ENCODE measurements around the gene CNTRL. TPM values are rescaled to one million over a fixed set of nuclear protein-coding genes. Genes with fewer than 3 reads are reported as not detected.

The CNTRL gene
- polyA plus RNA-seq, 1 donor from 2014 or later = 16.0 TPM

GRCh38 chr9:121121582-121122087 is 46.9 kb downstream of the CNTRL start:
- Histone ChIP-seq H3K9me2 (ENCODE audit: insufficient read depth, low read length) (no peaks in the 10 kb centered on the region), H3K4me2 (ENCODE audit: low read length) (no peak overlapping the region), H3K9ac (ENCODE audit: low read length) (no peak overlapping the region), H3K4me3 (ENCODE audit: low read length) (peak overlapping the region; percentile 43), H4K20me1 (ENCODE audit: insufficient read depth) (no peaks in the 10 kb centered on the region), H3K27me3 (ENCODE audit: insufficient read depth, low read depth, low read length) (no peaks in the 10 kb centered on the region), H2AFZ (ENCODE audit: low read depth, low read length) (no peak overlapping the region), H3K79me2 (replicated peaks; ENCODE audit: insufficient read depth, low read length) (no peaks in the 10 kb centered on the region), H3K36me3 (ENCODE audit: insufficient read depth, low read length) (no peaks in the 10 kb centered on the region), H3K27ac (ENCODE audit: low read length) (no peak overlapping the region), H3K9me3 (ENCODE audit: low read length) (no peaks in the 10 kb centered on the region), H3F3A (ENCODE audit: insufficient read depth, low read length, poor library complexity, severe bottlenecking) (no peaks in the 10 kb centered on the region)
- no peak for TF ChIP-seq POLR2AphosphoS5 (IDR thresholded peaks at IDR 0.05)
- TF ChIP-seq, protein P1, sequence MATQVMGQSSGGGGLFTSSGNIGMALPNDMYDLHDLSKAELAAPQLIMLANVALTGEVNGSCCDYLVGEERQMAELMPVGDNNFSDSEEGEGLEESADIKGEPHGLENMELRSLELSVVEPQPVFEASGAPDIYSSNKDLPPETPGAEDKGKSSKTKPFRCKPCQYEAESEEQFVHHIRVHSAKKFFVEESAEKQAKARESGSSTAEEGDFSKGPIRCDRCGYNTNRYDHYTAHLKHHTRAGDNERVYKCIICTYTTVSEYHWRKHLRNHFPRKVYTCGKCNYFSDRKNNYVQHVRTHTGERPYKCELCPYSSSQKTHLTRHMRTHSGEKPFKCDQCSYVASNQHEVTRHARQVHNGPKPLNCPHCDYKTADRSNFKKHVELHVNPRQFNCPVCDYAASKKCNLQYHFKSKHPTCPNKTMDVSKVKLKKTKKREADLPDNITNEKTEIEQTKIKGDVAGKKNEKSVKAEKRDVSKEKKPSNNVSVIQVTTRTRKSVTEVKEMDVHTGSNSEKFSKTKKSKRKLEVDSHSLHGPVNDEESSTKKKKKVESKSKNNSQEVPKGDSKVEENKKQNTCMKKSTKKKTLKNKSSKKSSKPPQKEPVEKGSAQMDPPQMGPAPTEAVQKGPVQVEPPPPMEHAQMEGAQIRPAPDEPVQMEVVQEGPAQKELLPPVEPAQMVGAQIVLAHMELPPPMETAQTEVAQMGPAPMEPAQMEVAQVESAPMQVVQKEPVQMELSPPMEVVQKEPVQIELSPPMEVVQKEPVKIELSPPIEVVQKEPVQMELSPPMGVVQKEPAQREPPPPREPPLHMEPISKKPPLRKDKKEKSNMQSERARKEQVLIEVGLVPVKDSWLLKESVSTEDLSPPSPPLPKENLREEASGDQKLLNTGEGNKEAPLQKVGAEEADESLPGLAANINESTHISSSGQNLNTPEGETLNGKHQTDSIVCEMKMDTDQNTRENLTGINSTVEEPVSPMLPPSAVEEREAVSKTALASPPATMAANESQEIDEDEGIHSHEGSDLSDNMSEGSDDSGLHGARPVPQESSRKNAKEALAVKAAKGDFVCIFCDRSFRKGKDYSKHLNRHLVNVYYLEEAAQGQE (IDR thresholded peaks at IDR 0.05; ENCODE audit: borderline replicate concordance) = no peak
- no peak for TF ChIP-seq EP300 (conservative IDR thresholded peaks at IDR 0.05; ENCODE audit: poor library complexity, severe bottlenecking)
- TF ChIP-seq RAD21 (conservative IDR thresholded peaks at IDR 0.05) = no peak
- no peak for TF ChIP-seq SMC3 (conservative IDR thresholded peaks at IDR 0.05; ENCODE audit: poor library complexity)
- no peak for TF ChIP-seq EZH2 (IDR thresholded peaks at IDR 0.05; ENCODE audit: borderline replicate concordance, insufficient read depth, low read length, poor library complexity, severe bottlenecking)
- no peak for TF ChIP-seq MXI1 (conservative IDR thresholded peaks at IDR 0.05; ENCODE audit: poor library complexity, severe bottlenecking)
- no peak for TF ChIP-seq CTCF (IDR thresholded peaks at IDR 0.05; ENCODE audit: poor library complexity, severe bottlenecking)
- TF ChIP-seq TAF1 (IDR thresholded peaks at IDR 0.05; ENCODE audit: low read depth) = no peak

GRCh38 chr9:121122246-121123032 is 47.7 kb downstream of the CNTRL start:
- Histone ChIP-seq H2AFZ (ENCODE audit: low read depth, low read length) (no peak overlapping the region), H3K27ac (ENCODE audit: low read length) (no peak overlapping the region), H3K4me3 (ENCODE audit: low read length) (no peak overlapping the region)

More at GRCh38 chr9:121122246-121123032, 47.7 kb downstream of the CNTRL start:
- TF ChIP-seq POLR2AphosphoS5 (IDR thresholded peaks at IDR 0.05) = no peak
- TF ChIP-seq CTCF (IDR thresholded peaks at IDR 0.05; ENCODE audit: poor library complexity, severe bottlenecking) = no peak
- no peak overlapping the region for H3K4me2 ChIP-seq (ENCODE audit: low read length)
- H4K20me1 ChIP-seq (ENCODE audit: insufficient read depth) = no peaks in the 10 kb centered on the region
- H3K9me3 ChIP-seq (ENCODE audit: low read length) = no peaks in the 10 kb centered on the region
- no peaks in the 10 kb centered on the region for H3K27me3 ChIP-seq (ENCODE audit: insufficient read depth, low read depth, low read length)
- H3K9ac ChIP-seq (ENCODE audit: low read length) = no peak overlapping the region
- no peaks in the 10 kb centered on the region for H3F3A ChIP-seq (ENCODE audit: insufficient read depth, low read length, poor library complexity, severe bottlenecking)
- no peaks in the 10 kb centered on the region for H3K36me3 ChIP-seq (ENCODE audit: insufficient read depth, low read length)
- H3K79me2 ChIP-seq (replicated peaks; ENCODE audit: insufficient read depth, low read length) = no peaks in the 10 kb centered on the region
- no peaks in the 10 kb centered on the region for H3K9me2 ChIP-seq (ENCODE audit: insufficient read depth, low read length)

All from neural cell (in vitro differentiated cells).